Erythroblast (primary cell): ENCODE results near the gene AMOTL1.

Experiments used
- GATA1 ChIP-seq: IDR thresholded peaks from 2 replicates; pipeline ENCODE4 v1.6.1; 2011; ENCODE audit warnings: low read depth, mild to moderate bottlenecking, control low read depth, low read length, moderate library complexity
- POLR2A ChIP-seq: IDR thresholded peaks from 2 replicates; pipeline ENCODE4 v1.6.1; 2011; ENCODE audit warnings: mild to moderate bottlenecking, low read length

GRCh38 chr11:94803491-94803890 lies 35.3 kb downstream of the AMOTL1 start:
- TF ChIP-seq POLR2A (no peak), GATA1 (no peak)
